SIG-M5 (cell line): ENCODE data around the gene PKMYT1.

ENCODE experiments used
- DNase-seq: peaks from one replicate; lab custom pipeline; 2025; lab: John Stamatoyannopoulos, UW

PKMYT1 gene

GRCh38 chr16:2973605-2974318 is 6.5 kb downstream of the PKMYT1 start:
- no peak for DNase-seq

DNA sequence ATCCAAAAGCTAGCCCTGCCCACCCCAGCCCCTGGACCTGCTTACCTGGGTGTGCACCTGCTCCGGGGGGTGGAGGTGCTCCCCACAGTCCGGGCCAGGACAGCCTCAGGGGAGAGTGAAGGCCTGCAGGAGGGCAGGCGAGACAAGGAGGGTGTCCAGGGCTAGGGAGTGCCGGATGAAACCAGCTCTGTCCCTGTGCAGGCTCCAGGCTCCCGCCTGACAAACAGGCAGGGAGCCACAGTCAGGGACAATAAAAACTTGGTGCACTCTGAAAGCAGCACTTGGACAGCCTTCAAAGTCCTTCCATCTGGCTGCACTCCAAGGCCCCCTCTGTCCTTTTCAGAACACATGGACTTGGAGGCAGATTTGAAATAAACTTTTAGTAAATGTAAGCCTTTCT is 7.2 kb downstream of the PKMYT1 start:
- DNase-seq: no peak

DNA sequence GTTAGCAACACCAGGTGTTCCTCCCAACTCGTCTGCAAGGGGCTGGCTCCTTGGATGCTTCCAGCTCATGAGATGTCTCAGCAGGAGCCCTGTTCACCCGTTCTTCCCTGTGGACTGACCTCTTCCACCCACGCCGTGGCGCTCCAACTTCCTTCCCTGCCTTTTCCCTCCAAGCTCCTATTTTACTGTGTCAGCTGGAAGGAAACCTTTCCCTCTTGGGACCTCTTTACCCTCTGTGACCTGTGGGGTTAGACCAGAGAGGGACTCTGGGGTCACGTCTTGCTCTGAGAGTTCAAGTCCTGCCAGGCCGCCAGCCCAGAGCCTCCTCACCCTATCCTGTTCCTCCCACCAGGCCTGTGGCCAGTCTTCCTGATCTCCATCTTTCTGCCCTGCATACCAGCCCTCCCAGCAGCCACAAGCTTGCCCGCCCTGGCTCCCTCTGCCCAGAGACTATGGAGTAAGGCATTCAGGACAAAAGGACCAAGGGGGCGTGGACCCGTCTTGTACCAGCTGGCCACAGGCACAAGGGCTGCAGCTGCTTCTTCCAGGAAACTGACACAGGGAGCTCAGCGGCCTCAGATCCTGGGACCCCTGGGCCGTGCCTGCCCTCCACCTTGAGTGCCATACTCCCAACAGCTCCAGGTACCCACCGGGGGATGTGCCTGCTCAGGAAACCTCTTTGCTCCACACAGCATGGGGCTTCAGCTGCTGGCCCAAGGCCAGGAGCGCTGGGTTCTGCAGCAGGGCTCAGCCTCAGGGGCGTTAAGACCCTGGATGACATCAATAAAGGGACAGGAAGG is 8.1 kb downstream of the PKMYT1 start:
- DNase-seq: no peak

DNA sequence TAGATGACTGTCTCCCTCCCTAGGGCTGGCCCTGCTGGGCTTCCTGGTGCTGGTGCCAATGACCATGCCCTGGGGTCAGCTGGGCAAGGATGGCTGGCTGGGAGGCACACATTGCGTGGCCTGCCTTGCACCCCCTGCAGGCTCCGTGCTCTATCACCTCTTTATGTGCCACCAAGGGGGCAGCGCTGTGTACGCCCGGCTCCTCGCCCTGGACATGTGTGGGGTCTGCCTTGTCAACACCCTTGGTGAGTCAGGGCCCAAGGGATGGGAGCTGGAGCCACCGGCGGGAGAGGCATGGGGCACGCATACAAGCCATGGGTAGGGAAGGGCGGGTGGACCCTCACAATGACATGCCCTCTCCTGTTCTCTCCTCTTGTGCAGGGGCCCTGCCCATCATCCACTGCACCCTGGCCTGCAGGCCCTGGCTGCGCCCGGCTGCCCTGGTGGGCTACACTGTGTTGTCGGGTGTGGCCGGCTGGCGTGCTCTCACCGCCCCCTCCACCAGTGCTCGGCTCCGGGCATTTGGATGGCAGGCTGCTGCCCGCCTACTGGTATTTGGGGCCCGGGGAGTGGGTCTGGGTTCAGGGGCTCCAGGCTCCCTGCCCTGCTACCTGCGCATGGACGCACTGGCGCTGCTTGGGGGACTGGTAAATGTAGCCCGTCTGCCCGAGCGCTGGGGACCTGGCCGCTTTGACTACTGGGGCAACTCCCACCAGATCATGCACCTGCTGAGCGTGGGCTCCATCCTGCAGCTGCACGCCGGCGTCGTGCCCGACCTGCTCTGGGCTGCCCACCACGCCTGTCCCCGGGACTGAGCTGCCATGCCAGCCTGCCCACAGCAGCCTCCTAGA is 8.9 kb downstream of the PKMYT1 start:
- DNase-seq: no peak

DNA sequence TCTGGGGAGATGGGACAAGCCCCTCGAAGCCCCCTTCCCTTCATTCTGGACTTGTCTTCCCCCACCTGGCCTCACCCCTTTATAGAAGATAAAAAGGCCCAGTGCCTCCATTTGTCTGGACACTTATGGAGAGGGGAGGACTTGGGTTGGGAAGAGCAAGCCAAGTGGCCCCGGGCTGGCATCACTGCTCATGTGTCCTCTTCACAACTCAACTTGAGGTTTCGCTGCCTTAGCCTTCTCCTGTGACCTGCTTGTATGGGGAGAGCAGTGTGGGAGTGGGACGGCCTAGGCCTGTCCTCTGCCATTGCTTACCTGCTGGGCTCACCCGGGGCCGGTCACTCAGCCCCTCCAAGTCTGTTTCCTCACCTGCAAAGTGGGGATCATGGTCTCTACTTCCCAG is 9.7 kb downstream of the PKMYT1 start:
- no peak for DNase-seq

DNA sequence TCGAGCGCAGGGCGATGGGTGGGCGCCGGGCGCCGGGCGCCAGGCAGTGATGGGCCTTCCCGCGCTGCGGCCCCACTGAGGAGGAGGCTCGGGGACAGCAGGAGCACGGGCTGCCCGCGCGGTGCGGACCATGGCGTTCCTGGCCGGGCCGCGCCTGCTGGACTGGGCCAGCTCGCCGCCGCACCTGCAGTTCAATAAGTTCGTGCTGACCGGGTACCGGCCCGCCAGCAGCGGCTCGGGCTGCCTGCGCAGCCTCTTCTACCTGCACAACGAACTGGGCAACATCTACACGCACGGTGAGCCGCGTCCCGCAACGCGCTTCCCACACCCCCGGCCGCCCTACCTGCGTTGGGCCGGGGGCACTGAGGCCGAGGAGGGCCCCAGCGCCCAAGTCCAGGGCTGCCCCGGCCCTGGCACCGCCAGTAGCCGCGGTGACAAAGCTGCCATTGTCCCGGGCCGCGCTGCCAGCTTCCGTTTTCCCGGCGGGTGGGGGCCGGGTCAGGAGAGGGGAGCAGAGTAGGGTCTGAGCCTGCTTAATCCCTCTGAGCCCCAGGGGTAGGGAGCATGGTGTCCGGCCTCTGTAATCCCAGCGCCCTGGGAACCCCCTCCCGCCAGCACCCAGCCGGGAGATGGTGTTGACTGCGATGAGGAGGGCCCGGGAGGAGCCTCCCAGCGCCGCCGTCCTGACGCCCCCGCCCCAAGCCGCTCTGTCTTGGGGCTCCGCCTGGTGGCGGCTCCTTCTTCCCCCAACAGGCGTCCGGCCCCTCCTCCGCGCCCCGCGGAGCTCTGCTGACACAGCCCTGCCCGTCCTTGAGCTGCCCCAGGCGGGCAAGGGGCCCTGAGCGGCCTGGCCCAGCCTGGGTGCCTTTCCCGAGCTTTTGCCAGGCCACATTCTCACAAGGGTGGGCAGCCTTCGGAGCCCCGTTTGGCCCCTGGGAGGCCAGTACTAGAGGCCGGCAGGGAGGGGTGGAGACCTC is 10.4 kb downstream of the PKMYT1 start:
- peak; percentile 22 for DNase-seq

- no peak for DNase-seq
These were observed 11.3 kb downstream of the PKMYT1 start, which contains the start of gene PAQR4 for GRCh38 chr16:2968738-2969544. PAQR4 (plus strand) TSS chr16:2969348; CDS start chr16:2969675, 327 bp downstream.

GRCh38 chr16:2968368-2968737 is 11.9 kb downstream of the PKMYT1 start:
- no peak for DNase-seq

DNA sequence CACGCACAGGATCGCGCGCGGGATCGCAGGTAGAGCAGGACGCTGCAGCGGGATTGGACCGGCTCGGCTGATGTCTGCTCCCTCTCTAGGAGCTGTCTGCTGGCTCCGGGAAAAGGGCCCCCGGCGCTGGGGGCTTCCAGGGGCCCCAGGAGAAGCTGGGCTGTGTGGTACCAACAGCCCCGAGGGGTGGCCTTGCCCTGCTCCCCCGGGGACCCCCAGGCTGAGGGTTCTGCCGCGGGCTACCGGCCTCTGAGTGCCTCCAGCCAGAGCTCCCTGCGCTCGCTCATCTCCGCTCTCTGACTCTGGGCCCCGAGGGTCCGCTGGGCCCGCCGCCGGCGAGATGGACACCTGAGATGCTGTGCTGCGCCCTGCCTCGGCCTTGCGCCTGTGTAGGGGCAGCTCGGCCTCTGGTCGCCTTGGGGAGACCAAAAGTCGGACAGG is 12.5 kb downstream of the PKMYT1 start:
- no peak for DNase-seq

DNA sequence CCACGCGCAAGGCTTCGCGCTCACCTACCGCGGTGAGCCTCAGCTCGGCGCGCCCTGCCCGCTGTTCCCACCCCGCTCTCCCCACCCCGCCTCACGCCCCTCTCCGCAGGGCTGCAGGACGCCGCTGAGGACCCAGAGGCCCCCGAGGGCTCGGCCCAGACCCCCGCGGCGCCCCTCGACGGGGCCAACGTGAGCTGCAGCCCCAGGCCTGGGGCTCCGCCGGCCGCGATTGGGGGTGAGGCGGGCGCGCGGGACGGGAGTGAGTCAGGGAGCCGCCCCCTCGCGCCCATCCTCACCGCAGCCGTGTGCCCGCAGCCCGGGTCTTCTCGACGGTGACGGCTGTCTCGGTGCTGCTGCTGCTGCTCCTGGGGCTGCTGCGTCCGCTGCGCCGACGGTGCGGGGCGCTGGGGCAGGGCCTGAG is 13.0 kb downstream of the PKMYT1 start:
- no peak for DNase-seq

DNA sequence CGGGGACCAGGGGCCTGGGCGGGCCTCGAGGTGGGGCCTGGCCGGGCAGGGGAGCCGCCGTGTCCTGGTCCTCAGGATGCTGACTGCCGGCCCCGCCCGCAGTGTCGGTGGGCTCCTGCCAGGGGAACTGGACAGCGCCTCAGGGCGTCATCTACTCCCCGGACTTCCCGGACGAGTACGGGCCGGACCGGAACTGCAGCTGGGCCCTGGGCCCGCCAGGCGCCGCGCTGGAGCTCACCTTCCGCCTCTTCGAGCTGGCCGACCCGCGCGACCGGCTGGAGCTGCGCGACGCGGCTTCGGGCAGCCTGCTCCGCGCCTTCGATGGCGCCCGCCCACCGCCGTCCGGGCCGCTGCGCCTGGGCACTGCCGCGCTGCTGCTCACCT is 13.4 kb downstream of the PKMYT1 start:
- DNase-seq: no peak

DNA sequence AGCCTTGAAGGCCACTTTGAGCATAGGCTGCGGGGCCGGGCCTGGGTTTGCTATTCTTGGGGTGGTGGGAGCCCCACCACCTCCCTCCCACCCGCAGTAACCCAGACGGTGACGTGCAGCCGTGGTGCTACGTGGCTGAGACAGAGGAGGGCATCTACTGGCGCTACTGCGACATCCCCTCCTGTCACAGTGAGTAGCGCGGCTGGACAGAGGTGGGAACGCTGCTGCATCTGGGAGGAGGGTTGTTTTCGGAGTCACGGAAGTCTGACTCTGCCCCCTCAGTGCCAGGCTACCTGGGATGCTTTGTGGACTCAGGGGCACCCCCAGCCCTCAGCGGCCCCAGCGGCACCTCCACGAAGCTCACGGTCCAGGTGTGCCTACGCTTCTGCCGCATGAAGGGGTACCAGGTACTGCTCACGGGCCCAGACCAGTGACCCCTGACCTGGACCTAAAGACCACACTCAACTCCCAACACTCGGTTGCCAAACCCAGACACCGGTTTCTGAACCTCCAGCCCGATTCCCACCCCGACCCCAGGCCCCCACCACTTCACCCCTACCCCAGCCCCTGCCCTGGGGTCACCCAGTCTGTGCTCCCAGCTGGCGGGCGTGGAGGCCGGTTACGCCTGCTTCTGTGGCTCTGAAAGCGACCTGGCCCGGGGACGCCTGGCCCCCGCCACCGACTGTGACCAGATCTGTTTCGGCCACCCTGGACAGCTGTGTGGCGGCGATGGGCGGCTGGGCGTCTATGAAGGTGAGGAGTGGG is 14.0 kb downstream of the PKMYT1 start:
- DNase-seq: no peak

GRCh38 chr16:2964475-2965336 is 15.5 kb downstream of the PKMYT1 start:
- peak; percentile 27 for DNase-seq

- no peak for DNase-seq
These were observed 16.3 kb downstream of the PKMYT1 start, which contains the start of gene KREMEN2 for GRCh38 chr16:2963723-2964474. KREMEN2 (plus strand) TSS chr16:2964275; CDS start chr16:2964521, 246 bp downstream.

DNA sequence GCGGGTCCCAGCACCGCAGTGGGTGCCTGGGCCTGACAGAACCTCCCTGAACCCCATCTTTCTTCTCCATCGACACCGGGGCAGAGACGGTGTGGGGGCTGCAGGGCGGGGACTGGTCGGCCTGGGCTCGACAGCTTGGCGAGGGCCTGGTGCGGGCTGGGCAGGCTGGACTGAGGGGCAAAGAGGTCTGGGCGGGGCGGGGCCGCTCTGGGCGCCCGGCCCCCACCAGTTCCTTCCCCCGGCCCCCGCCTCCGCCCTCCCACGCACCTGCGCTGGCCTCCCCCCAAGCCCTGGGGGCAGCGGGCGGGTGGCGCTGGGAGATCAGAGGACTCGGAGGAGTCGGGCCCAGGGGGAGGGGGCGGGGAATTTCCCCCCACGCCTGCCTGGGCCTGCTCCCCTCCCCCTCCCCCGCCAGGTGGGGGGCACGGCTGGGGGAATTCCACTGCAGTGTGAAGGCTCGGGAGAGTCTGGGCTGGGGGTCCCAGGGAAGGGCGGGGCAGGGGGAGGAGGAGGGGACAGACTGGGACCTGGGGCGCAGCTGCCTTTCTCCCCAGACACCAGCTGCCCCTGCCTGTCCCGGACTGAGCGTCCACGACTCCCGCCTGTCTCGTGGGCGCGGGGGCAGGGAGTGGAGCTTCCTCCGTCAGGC is 17.0 kb downstream of the PKMYT1 start:
- DNase-seq: no peak

DNA sequence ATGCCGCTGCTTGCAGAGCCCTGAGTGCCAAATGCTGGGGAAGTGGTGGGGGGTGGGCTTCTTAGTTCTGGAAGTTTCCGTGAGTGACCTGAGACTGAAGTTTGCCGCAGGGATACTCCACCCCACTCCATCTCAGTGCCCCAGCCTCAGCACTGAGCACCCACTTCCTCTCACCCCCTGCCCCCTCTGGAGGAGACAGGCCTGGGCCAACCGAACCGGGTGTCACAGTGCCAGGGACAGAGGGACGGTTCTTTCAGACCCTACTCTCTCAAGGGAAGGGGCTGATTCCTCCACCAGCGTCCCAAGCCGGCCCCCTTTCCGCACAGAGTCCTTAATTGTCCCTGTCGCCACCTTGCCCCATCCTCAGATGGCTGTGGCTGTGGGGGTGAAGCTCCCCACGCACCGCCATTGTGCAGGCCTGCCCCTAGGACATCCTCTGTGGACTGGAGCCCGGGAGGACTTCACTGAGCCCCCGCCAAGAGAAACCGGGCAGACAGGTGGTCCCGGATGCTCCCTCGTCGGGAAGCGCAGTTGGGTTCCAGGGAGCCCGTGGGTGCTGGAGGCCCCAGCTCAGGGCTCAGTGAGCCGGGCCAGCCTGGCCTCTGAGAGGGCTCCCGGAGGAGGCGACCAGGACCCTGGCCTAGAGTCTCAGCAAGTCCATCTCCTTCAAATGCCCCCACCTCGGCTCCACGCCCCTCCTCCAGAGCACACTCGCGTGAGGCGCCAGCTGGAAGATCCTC is 17.7 kb downstream of the PKMYT1 start:
- no peak for DNase-seq
